Measurements from ENCODE around the gene NEDD8.
"Not testable (repeated sequence)": the region's sequence is repeated elsewhere in the genome, so short reads cannot be mapped to it uniquely, and the experiment has no call there.

NEDD8 gene

DNA sequence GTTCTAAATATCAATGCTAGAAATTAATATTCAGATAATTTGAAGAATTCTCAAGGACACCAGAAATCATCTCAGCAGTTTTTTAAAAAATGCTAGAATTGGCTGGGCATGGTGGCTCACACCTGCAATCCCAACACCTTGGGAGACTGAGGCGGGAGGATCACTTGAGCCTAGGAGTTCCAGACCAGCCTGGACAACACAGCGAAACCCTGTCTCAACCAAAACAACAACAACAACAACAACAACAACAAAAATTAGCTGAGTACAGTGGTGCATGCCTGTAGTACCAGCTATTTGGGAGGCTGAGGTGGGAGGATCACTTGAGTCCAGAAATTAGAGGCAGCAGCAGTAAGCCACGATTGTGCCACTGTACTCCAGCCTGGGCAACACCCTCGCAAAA, 13.1 kb downstream of the NEDD8 start:
- no peak for DNase-seq

GRCh38 chr14:24216876-24217275, 15.3 kb downstream of the NEDD8 start:
- not testable (repeated sequence) for DNase-seq

DNA sequence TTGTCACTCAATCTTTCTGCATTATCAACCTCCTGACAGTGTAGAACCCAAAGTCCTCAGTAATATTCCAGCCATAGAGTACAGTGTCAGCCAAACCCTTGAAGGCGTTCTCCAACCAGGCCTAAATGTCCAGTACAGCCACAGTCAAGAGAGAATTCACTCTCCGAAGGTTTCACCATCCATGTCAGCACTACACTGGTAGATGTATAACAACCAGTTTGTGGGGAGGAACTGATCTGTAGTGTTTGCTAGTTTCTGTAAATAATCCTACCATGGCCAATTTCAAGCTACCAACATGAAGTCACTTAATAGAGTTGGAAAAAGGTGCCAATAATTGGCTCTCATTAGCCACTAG, 15.8 kb downstream of the NEDD8 start:
- DNase-seq: no peak

- DNase-seq: peak; percentile 90
Measured at GRCh38 chr14:24215495-24216344, 16.4 kb downstream of the NEDD8 start, which contains the start of gene MDP1. MDP1 (minus strand) TSS chr14:24216066; CDS start chr14:24215955, 111 bp downstream.

DNA sequence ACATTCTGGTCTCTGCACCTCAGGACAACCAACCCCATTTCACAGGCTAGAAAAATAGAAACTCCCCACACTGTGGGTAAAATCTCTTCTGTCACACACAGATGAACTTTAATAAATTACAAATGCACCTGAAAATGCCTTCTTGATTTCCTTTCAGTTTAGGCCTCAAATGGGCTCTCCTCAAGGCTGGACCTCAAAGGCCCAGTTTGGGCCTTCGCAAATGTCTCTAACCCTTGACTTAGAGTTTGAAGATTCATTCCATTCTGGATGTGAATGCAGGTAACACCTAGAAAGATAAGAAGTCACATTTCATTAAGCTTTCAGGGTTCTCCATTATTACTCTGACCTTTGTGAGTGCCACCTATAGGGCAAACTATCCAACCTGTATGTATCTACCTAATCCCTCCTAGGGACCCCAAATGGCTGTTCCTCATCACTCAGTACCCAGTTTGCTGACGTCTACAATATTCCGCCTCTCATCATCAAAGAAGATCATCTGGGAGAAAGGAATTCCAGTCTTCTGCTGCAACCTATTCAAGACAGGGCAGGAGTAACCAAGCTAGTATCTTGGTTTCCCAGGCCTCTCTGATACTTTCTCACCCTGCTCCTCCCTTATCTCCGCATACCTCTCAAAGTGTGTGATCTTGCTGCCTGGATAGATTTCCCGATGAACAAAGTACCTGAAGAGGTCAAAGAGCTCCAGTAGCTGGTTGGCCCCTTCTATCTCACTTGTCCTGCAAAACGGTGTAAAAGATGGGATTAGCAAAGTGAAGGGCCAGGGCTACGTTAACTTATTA, 18.1 kb downstream of the NEDD8 start:
- DNase-seq: no peak

GRCh38 chr14:24212924-24213865, 19.0 kb downstream of the NEDD8 start, which contains the start of gene CHMP4A:
CHMP4A (minus strand) TSS chr14:24213488; CDS start chr14:24213439, 49 bp downstream.
- peak; percentile 98 for DNase-seq

DNA sequence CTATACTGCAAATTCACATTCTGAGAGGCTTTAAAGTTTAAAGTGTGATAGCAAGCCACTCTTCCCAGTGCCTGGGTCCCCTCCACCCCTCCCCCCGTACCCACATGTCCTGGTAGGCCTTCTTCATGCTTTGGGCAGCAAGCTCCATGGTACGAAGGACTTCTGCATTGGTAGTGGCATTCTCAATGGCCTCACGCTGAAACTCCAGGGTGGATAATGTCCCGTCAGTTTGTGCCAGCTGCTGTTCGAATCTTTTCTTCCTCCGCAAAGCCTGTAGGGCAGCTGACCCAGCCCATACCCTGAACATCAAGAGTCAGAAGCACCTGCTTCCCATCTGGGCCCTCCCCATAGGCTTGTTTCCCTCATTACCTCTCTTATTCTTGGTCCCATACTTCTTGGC, 20.9 kb downstream of the NEDD8 start:
- no peak for DNase-seq

DNA sequence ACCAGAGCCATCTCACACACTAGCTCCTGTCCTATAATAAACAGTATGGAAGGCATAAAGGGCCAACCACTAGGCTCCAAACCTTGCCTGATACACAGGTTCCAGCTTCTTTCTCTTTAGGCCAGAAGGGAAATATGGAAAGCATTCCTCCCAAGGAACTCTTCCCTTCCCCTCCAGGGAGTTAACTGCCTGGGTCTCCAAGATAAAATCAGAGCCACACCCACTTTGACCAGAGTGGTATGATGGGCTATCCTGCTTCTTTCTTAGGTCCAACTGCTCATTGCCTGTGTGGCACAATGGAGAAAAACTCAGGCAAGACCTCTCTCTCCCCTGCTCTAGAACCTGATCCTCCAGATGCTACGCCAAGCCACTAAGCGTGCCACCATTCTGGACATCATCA, 24.5 kb downstream of the NEDD8 start:
- DNase-seq: no peak

DNA sequence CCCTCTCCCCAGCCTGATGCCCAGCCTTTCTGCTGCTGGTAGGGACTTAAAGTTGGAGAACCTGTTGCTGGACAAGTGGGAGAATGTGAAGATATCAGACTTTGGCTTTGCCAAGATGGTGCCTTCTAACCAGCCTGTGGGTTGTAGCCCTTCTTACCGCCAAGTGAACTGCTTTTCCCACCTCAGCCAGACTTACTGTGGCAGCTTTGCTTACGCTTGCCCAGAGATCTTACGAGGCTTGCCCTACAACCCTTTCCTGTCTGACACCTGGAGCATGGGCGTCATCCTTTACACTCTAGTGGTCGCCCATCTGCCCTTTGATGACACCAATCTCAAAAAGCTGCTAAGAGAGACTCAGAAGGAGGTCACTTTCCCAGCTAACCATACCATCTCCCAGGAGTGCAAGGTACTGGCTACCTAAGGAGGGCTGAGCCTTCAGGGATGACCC, 25.0 kb downstream of the NEDD8 start:
- no peak for DNase-seq

GRCh38 chr14:24206260-24207103, 25.7 kb downstream of the NEDD8 start:
- DNase-seq: no peak

GRCh38 chr14:24204163-24205146, 27.7 kb downstream of the NEDD8 start:
- no peak for DNase-seq

DNA sequence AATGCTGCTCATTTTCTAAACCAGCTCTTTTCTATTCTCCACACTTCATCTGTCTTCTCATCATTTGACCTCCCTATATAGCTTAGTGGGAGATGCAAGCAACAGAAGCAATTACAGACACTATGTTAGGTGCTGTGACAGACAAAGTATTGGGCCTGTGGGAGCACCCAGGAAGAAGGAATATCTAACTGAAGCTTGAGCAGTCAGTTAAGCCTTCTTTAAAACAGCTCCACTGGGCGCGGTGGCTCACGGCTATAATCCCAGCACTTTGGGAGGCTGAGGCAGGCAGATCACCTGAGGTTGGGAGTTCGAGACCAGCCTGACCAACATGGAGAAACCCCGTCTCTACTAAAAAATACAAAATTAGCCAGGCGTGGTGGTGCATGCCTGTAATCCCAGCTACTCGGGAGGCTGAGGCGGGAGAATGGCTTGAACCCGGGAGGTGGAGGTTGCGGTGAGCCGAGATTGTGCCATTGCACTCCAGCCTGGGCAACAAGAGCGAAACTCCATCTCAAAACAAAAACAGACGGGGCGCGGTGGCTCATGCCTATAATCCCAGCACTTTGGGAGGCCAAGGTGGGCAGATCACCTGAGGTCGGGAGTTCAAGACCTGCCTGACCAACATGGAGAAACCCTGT, 28.8 kb downstream of the NEDD8 start:
- not testable (repeated sequence) for DNase-seq

- DNase-seq: not testable (repeated sequence)
Measured at GRCh38 chr14:24202538-24202937, 29.6 kb downstream of the NEDD8 start.

GRCh38 chr14:24198814-24199524, 33.2 kb downstream of the NEDD8 start:
- DNase-seq: no peak

GRCh38 chr14:24197056-24197450, 35.1 kb downstream of the NEDD8 start:
- DNase-seq: no peak

DNA sequence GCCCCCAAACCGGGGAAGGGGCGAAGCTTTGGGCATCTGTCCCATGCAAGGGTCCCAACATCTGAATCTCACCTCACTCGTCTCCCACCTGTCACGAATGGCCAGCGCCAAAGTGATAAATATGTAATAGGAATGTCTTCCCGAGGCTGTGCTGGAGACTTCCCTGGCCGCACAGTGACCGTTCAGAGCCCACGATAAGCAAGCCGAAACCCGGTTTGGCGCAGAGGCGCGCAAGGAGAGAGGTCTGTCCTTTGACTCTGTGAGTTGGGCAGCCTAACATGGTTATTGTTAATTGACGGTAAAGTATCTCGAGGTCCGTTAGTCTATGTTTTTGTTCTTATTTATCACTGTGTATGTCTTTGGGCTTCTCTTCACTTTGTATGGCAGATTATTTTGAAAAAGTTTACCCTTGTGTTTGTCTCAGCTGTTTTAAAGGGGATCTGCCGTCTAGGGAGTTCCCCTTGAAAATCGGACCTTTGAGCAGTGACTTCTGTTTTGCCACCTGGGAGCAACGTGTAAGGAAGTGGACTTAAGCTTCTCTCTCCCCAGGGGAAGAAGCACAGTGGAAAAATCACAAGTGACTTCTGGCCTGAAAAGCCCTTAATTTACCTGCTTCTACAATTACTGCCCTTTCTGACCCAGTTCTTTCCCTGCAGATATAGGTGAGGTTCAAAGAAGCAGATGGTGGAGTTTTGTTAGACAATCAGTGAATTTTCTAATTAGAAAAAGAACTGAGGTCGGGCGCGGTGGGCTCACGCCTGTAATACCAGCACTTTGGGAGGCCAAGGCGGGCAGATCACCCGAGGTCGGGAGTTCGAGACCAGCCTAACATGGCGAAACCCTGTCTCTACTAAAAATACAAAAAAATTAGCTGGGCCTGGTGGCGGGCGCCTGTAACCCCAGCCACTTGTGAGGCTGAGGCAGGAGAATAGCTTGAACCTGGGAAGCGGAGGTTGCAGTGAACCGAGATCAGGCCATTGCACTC, 35.8 kb downstream of the NEDD8 start:
- no peak for DNase-seq

DNA sequence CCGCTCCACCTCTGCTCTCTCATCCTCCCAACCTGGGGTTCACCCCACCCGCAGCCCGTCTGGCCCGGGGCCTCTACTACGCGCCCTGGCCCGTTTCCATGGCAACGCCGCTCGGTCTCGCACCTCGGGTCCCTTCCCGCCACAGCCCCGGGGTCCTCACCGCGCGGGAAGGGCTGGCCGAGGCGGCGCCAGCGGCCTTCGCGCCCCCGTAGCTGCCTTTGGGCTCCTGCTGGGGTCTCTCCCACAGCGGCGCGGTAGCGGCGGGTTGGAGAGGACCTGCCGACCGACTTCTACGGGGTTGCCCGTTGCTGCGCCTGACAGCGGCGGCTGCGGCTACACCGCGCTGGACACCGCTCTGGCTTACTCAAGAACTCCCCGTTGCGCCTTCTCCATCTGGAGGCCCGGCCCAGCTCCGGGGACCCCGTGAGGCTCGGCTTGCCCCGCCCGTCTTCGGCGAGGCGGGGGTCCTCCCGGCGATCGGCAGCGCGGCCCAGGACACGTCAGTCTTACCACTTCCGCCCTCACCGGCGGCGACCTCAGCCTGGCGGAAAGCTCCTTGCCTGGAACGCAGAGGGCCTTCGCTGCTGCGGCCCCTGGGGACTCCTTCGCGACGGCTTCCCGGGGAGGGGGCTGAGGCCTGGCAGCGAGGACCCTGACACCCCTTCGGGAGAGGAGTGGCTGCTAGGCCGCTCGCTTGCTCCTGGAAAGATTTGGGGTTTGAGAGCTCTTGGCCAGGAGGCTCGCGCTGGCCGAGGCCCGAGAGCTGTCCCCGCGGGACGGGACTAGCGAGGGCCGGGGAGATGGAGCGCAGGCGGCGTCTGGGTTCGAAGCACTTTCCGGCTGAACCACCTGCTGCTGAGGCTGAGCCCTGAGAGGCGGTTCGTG, 36.7 kb downstream of the NEDD8 start, which contains the start of gene TM9SF1:
Gene TM9SF1 (minus strand): TSS at position 256 of the 885 bp plus-strand sequence. CDS start 422 bp downstream, outside the sequence.
- peak; percentile 71 for DNase-seq
